ENCODE data around the gene CR1L.
A peak's percentile ranks its signal among the peaks of the same experiment; 100 is the strongest.
"Not testable (repeated sequence)": the region's sequence is repeated elsewhere in the genome, so short reads cannot be mapped to it uniquely, and the experiment has no call there.

The CR1L gene

GRCh38 chr1:207620543-207620893 is 24.4 kb upstream of the CR1L start:
- no peak for DNase-seq (ENCODE audit: low read depth, low spot score)
- Histone ChIP-seq H3K36me3 (ENCODE audit: insufficient read depth, insufficient read length, low read length) (no peaks in the 10 kb centered on the region), H3K9ac (ENCODE audit: insufficient read length, low read depth) (no peak overlapping the region), H3K4me1 (ENCODE audit: insufficient read depth, insufficient read length) (no peaks in the 10 kb centered on the region), H3K27me3 (ENCODE audit: insufficient read depth, insufficient read length) (no peaks in the 10 kb centered on the region), H3K4me3 (ENCODE audit: insufficient read length, low read depth) (no peak overlapping the region), H3K9me3 (ENCODE audit: insufficient read depth, low read length) (peaks cover 10% of the 10 kb centered on the region; the same call in 1 of the 2 replicates)
- TF ChIP-seq SUZ12 (IDR thresholded peaks at IDR 0.05; ENCODE audit: extremely low read depth, insufficient read depth, insufficient read length) (no peak), ZNF274 (IDR thresholded peaks at IDR 0.05; ENCODE audit: low read depth, low read length) (no peak), YY1 (IDR thresholded peaks at IDR 0.05; ENCODE audit: insufficient read depth, insufficient read length) (no peak)

- DNase-seq (ENCODE audit: low read depth, low spot score); H3K36me3 ChIP-seq (ENCODE audit: insufficient read depth, insufficient read length, low read length); H3K4me1 ChIP-seq (ENCODE audit: insufficient read depth, insufficient read length); H3K4me3 ChIP-seq (ENCODE audit: insufficient read length, low read depth); H3K9ac ChIP-seq (ENCODE audit: insufficient read length, low read depth); H3K27me3 ChIP-seq (ENCODE audit: insufficient read depth, insufficient read length): not testable (repeated sequence)
- H3K9me3 ChIP-seq (ENCODE audit: insufficient read depth, low read length), result peaks cover 12% of the 10 kb centered on the region; the same call in 1 of the 2 replicates
These were observed 19.3 kb upstream of the CR1L start for GRCh38 chr1:207625504-207626071.

- no peaks in the 10 kb centered on the region for H3K4me1 ChIP-seq (ENCODE audit: insufficient read depth, insufficient read length)
- no peak overlapping the region for H3K4me3 ChIP-seq (ENCODE audit: insufficient read length, low read depth)
- TF ChIP-seq SUZ12 (IDR thresholded peaks at IDR 0.05; ENCODE audit: extremely low read depth, insufficient read depth, insufficient read length) (no peak), YY1 (IDR thresholded peaks at IDR 0.05; ENCODE audit: insufficient read depth, insufficient read length) (no peak), ZNF274 (IDR thresholded peaks at IDR 0.05; ENCODE audit: low read depth, low read length) (no peak)
- no peaks in the 10 kb centered on the region for H3K27me3 ChIP-seq (ENCODE audit: insufficient read depth, insufficient read length)
- no peak overlapping the region for H3K9ac ChIP-seq (ENCODE audit: insufficient read length, low read depth)
- H3K9me3 ChIP-seq (ENCODE audit: insufficient read depth, low read length), result peaks cover 12% of the 10 kb centered on the region; the same call in 1 of the 2 replicates
- H3K36me3 ChIP-seq (ENCODE audit: insufficient read depth, insufficient read length, low read length), result no peaks in the 10 kb centered on the region
- DNase-seq (ENCODE audit: low read depth, low spot score), result no peak
These were observed 18.0 kb upstream of the CR1L start for GRCh38 chr1:207626972-207627337.

- TF ChIP-seq YY1 (IDR thresholded peaks at IDR 0.05; ENCODE audit: insufficient read depth, insufficient read length), result no peak
- TF ChIP-seq ZNF274 (IDR thresholded peaks at IDR 0.05; ENCODE audit: low read depth, low read length), result no peak
- no peak for TF ChIP-seq SUZ12 (IDR thresholded peaks at IDR 0.05; ENCODE audit: extremely low read depth, insufficient read depth, insufficient read length)
- Histone ChIP-seq H3K27me3 (ENCODE audit: insufficient read depth, insufficient read length) (no peaks in the 10 kb centered on the region), H3K9ac (ENCODE audit: insufficient read length, low read depth) (no peak overlapping the region), H3K9me3 (ENCODE audit: insufficient read depth, low read length) (peaks cover 12% of the 10 kb centered on the region; the same call in 1 of the 2 replicates), H3K4me1 (ENCODE audit: insufficient read depth, insufficient read length) (no peaks in the 10 kb centered on the region), H3K4me3 (ENCODE audit: insufficient read length, low read depth) (no peak overlapping the region), H3K36me3 (ENCODE audit: insufficient read depth, insufficient read length, low read length) (no peaks in the 10 kb centered on the region)
- DNase-seq (ENCODE audit: low read depth, low spot score), result no peak
These were observed 17.4 kb upstream of the CR1L start for GRCh38 chr1:207627496-207627895.

- Histone ChIP-seq H3K27me3 (ENCODE audit: insufficient read depth, insufficient read length) (no peaks in the 10 kb centered on the region), H3K9ac (ENCODE audit: insufficient read length, low read depth) (no peak overlapping the region), H3K9me3 (ENCODE audit: insufficient read depth, low read length) (peaks cover 17% of the 10 kb centered on the region; the same call in 1 of the 2 replicates), H3K36me3 (ENCODE audit: insufficient read depth, insufficient read length, low read length) (no peaks in the 10 kb centered on the region), H3K4me3 (ENCODE audit: insufficient read length, low read depth) (no peak overlapping the region), H3K4me1 (ENCODE audit: insufficient read depth, insufficient read length) (no peaks in the 10 kb centered on the region)
- DNase-seq (ENCODE audit: low read depth, low spot score), result no peak
- TF ChIP-seq YY1 (IDR thresholded peaks at IDR 0.05; ENCODE audit: insufficient read depth, insufficient read length), result no peak
These were observed 16.2 kb upstream of the CR1L start for GRCh38 chr1:207628776-207629175.

- Histone ChIP-seq H3K9ac (ENCODE audit: insufficient read length, low read depth) (no peak overlapping the region), H3K4me3 (ENCODE audit: insufficient read length, low read depth) (no peak overlapping the region), H3K4me1 (ENCODE audit: insufficient read depth, insufficient read length) (no peaks in the 10 kb centered on the region), H3K9me3 (ENCODE audit: insufficient read depth, low read length) (peaks cover 8% of the 10 kb centered on the region; the same call in 1 of the 2 replicates), H3K27me3 (ENCODE audit: insufficient read depth, insufficient read length) (no peaks in the 10 kb centered on the region), H3K36me3 (ENCODE audit: insufficient read depth, insufficient read length, low read length) (no peaks in the 10 kb centered on the region)
- TF ChIP-seq ZNF274 (IDR thresholded peaks at IDR 0.05; ENCODE audit: low read depth, low read length) (no peak), SUZ12 (IDR thresholded peaks at IDR 0.05; ENCODE audit: extremely low read depth, insufficient read depth, insufficient read length) (no peak), YY1 (IDR thresholded peaks at IDR 0.05; ENCODE audit: insufficient read depth, insufficient read length) (no peak)
- DNase-seq (ENCODE audit: low read depth, low spot score), result no peak
These were observed 13.8 kb upstream of the CR1L start for GRCh38 chr1:207631137-207631536.

GRCh38 chr1:207633226-207633625 is 11.7 kb upstream of the CR1L start:
- no peaks in the 10 kb centered on the region for H3K27me3 ChIP-seq (ENCODE audit: insufficient read depth, insufficient read length)

GRCh38 chr1:207633699-207634289 is 11.1 kb upstream of the CR1L start:
- DNase-seq (ENCODE audit: low read depth, low spot score); H3K27me3 ChIP-seq (ENCODE audit: insufficient read depth, insufficient read length); H3K36me3 ChIP-seq (ENCODE audit: insufficient read depth, insufficient read length, low read length); H3K4me1 ChIP-seq (ENCODE audit: insufficient read depth, insufficient read length); H3K9me3 ChIP-seq (ENCODE audit: insufficient read depth, low read length); H3K4me3 ChIP-seq (ENCODE audit: insufficient read length, low read depth); H3K9ac ChIP-seq (ENCODE audit: insufficient read length, low read depth): not testable (repeated sequence)

More at GRCh38 chr1:207633226-207633625, 11.7 kb upstream of the CR1L start:
- TF ChIP-seq YY1 (IDR thresholded peaks at IDR 0.05; ENCODE audit: insufficient read depth, insufficient read length), result no peak
- TF ChIP-seq SUZ12 (IDR thresholded peaks at IDR 0.05; ENCODE audit: extremely low read depth, insufficient read depth, insufficient read length), result no peak
- no peak for TF ChIP-seq ZNF274 (IDR thresholded peaks at IDR 0.05; ENCODE audit: low read depth, low read length)
- no peak overlapping the region for H3K9ac ChIP-seq (ENCODE audit: insufficient read length, low read depth)
- peaks cover 2% of the 10 kb centered on the region for H3K4me1 ChIP-seq (ENCODE audit: insufficient read depth, insufficient read length)
- DNase-seq (ENCODE audit: low read depth, low spot score), result no peak
- H3K36me3 ChIP-seq (ENCODE audit: insufficient read depth, insufficient read length, low read length), result no peaks in the 10 kb centered on the region
- H3K4me3 ChIP-seq (ENCODE audit: insufficient read length, low read depth), result no peak overlapping the region
- peaks cover 4% of the 10 kb centered on the region; the same call in 1 of the 2 replicates for H3K9me3 ChIP-seq (ENCODE audit: insufficient read depth, low read length)

GRCh38 chr1:207634293-207634692 is 10.6 kb upstream of the CR1L start:
- H3K4me3 ChIP-seq (ENCODE audit: insufficient read length, low read depth); H3K4me1 ChIP-seq (ENCODE audit: insufficient read depth, insufficient read length); H3K27me3 ChIP-seq (ENCODE audit: insufficient read depth, insufficient read length); H3K36me3 ChIP-seq (ENCODE audit: insufficient read depth, insufficient read length, low read length); DNase-seq (ENCODE audit: low read depth, low spot score); H3K9me3 ChIP-seq (ENCODE audit: insufficient read depth, low read length): not testable (repeated sequence)
- peak overlapping the region; percentile 16 for H3K9ac ChIP-seq (ENCODE audit: insufficient read length, low read depth)

- not testable (repeated sequence) for H3K4me1 ChIP-seq (ENCODE audit: insufficient read depth, insufficient read length); H3K4me3 ChIP-seq (ENCODE audit: insufficient read length, low read depth); H3K27me3 ChIP-seq (ENCODE audit: insufficient read depth, insufficient read length); H3K9me3 ChIP-seq (ENCODE audit: insufficient read depth, low read length); H3K9ac ChIP-seq (ENCODE audit: insufficient read length, low read depth); H3K36me3 ChIP-seq (ENCODE audit: insufficient read depth, insufficient read length, low read length)
- peak; percentile 61 for DNase-seq (ENCODE audit: low read depth, low spot score)
These were observed 9.3 kb upstream of the CR1L start for GRCh38 chr1:207635569-207636186.
